NCI-H82 treated with DMSO at 0.1 percent for 48 hours (cell line): ENCODE data around the gene BDH1.
"Not testable (repeated sequence)": the region's sequence is repeated elsewhere in the genome, so short reads cannot be mapped to it uniquely, and the experiment has no call there.

Experiments
- DNase-seq: peaks from one replicate; lab custom pipeline; 2025; ENCODE audit not compliant: unreplicated experiment; lab: John Stamatoyannopoulos, UW

BDH1 gene

DNA sequence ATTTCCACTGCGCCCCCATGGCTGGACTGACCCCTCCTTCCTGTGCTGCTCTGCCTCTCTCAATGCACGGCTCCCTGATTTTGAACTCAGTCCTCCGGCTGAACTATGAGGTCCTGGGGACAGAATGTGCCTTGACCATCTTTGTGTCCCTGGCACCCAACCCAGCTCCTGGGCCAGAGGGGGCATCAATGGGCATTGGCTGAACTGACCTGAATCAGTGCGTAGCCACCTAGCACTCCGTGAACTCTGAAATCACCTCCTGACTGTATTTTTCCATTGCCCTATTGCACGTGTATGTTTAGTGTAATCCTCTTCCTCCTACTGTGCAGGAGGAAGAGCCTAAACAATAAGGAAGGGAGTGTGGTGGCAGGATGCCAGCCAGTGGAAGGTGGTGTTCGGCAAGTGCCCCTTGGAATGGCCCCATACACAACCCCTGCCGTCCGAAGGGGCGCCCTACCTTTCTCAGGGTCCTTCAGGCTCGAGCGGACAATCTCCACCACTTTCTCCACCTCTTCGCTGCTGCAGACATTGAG, 33.5 kb downstream of the BDH1 start:
- no peak for DNase-seq

DNA sequence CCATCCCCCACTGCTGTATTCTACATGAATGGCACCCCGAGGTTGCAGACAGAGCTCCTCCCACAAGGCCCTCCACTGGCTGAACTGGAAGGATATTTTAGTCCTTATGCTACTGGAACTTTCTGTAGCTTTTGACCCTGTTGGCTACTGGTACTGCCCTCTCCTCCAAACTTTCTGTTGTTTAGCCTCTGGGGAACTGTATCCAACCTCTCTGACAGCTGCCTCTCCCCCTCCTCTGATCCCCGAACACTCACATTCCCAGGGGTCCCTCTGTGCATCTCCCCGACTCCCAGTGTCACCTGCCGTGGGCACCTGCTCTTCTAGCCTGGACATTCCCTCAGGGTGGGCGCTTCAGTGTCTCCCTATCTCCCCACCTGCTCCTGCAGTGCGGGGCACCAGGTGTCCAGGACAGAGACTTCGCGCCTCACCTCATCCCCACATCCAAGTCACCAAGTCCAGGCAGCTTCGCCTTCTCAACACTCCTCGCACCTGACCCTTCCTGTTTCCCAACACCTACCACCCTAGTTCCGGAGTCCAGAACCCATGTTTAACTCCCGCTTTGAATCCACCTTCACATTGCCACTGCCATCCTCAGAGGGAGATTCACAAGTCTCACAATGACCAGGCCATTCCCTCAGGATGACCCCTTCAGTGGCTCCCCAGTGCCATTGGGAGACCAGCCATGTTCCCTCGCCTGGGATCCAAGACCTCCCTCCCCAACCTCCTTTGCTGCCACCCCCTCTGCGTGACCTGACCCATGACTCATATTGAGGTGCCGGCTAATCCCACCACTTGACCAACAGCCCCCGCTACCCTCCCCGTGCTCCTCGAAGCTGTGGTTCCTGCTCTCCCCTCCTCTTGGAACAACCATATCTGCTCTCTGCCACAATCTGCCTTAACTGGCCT, 34.2 kb downstream of the BDH1 start:
- DNase-seq, result no peak

DNA sequence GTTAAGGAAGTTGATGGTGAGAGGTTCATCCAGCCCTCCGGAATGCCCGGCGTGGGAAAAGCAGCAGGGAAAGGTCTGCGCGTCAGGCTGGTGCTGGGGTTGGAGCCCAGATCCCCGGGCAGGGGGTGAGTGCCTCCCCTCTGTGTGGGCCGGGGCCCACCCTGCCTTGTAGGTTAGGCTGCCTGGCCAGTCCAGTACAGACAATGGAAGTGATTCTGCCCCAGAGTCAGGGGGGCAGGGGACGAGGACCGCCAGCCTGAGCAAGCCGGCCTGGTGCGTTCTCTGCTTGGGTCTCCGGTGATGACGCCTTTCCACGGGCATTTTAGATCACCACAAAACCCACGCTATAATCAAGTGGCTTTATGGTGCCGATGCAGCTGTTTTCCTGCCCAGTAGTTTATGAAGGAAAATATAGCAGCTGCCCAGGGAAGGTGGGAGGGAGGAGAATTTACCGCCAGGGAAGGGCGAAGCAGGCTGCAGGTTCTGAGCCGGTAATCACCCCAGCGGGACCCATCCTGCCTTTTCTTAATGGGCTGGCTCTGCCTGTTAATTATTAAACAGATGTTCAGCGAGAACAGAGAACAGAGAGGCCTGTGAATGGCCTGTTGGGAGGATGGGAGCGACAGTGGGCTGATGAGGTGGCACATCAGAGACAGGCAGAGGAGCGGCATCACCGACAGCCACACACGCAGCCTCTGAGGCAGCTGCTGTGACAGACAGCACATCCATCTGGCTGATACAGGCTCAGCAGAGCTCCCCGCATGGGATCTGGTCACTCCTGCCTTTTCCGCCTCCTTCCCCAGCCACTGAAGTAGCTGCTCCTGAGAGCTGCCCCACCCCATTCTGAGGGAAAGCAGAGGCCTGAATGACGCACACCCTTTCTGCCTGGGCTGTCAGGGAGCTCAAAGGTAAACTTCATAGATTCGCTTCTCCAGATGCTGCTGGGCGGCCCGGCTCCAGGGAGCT, 35.2 kb downstream of the BDH1 start:
- peak; percentile 57 for DNase-seq

DNA sequence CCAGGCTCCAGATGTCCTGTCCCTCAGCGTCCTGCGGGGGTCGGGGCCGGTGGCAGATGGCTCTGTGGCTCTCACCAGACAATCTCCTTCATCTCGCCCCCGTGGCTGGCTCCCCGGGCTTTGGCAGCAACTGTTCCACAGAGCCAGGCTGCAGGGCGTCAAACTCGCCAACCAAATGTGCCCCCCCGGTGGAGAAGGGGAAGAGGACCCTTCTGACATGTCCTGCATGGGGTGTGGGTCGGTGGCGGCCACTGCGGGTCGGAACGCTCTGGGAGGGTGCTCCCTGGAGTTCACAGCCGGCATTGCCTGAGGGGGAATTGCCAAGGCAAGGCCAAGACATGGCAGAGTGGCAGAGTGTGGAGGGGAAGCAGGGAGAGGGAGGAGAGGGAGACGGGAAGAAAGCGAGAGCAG, 36.0 kb downstream of the BDH1 start:
- DNase-seq, result peak; percentile 12

DNA sequence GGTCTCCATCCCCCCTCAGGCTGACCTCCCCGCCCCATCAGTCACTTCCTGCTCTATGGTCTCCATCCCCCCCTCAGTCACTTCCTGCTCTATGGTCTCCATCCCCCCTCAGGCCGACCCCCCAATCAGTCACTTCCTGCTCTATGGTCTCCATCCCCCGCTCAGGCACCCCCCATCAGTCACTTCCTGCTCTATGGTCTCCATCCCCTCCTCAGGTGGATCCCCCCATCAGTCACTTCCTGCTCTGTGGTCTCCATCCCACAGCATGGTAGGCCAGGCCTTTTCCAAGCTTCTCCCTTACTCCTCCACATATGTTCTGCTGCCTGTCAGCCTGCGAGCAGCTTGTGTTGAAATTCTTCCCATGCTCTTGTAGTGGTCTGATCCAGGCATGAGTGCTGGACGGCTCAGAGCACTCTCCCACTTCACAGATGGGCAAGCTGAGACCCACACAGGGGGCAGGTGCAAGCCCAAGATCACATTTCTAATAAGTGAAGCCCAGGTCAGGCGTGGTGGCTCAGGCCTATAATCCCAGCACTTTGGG, 36.8 kb downstream of the BDH1 start:
- DNase-seq, result no peak

DNA sequence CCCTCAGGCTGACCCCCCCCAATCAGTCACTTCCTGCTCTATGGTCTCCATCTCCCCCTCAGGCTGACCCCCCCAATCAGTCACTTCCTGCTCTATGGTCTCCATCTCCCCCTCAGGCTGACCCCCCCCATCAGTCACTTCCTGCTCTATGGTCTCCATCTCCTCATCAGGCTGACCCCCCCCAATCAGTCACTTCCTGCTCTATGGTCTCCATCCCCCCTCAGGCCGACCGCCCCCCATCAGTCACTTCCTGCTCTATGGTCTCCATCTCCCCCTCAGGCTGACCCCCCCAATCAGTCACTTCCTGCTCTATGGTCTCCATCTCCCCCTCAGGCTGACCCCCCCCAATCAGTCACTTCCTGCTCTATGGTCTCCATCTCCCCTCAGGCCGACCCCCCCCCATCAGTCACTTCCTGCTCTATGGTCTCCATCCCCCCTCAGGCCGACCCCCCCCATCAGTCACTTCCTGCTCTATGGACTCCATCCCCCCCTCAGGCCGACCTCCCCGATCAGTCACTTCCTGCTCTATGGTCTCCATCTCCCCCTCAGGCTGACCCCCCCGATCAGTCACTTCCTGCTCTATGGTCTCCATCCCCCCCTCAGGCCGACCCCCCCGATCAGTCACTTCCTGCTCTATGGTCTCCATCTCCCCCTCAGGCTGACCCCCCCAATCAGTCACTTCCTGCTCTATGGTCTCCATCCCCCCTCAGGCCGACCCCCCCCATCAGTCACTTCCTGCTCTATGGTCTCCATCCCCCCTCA, 37.7 kb downstream of the BDH1 start:
- DNase-seq, result not testable (repeated sequence)

DNA sequence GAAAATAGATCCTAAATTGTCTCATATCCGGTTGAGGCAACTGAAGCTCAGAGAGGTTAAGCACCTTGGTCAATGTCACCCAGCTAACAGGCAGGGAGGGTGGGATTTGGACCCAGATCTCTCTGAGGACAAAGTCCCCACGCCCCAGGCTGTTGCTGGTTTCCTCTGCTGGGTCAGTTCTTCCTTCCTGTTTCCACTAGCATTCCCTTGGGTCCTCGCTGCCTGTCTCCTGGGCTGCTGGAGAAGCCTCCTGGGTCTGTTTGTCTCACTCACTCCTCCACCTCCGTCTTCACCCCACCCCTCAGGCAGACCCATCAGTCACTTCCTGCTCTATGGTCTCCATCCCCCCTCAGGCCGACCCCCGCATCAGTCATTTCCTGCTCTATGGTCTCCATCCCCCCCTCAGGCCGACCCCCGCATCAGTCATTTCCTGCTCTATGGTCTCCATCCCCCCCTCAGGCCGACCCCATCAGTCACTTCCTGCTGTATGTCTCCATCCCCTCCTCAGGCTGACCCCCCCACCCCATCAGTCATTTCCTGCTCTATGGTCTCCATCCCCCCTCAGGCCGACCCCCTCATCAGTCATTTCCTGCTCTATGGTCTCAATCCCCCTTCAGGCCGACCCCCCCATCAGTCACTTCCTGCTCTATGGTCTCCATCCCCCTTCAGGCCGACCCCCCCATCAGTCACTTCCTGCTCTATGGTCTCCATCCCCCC, 38.7 kb downstream of the BDH1 start:
- not testable (repeated sequence) for DNase-seq

DNA sequence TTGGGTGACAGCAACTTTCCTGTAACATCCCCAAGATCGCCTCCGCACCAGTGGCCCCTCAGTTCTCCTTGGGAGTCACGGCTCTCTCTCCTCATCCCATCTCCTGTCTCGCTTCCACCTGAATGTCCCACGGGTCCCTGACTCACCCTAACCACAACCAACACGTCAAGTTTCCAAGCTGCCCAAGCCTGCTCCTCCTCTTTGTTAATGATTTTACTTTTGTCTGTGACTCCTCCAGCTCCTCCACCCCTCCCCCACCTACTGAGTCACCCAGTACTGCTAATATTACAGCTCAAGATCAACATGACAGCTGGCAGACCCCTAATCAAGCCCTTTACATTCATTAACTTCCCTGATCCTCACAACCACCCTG, 39.3 kb downstream of the BDH1 start:
- peak; percentile 92 for DNase-seq

DNA sequence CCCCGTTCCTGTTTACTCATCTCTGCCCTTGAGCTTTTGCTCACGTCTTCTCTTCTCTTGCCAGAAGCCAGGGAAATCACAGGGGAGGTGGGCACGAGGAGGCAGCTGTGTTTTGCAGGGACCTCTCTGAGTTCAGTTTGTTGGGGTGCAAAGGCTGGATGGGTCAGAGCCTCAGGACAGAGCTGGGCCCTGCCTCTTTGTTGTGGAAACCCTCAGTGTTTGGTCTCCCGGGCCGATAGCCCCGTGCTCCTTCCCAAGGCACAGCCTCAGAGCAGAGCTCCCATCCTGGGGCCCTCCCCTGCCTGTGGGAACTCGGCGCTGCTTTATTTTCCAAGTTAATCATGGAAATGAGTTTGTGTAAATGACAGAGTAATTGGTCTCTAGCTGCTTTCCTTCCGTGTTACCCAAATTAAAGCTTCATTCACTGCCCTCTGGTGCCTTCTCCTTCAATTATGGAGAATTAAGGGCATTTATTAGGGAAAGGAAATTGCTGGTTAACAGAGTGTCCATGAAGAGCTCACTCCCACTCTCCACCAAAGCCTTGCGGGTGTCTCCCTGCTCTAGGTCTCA, 40.9 kb downstream of the BDH1 start:
- no peak for DNase-seq

DNA sequence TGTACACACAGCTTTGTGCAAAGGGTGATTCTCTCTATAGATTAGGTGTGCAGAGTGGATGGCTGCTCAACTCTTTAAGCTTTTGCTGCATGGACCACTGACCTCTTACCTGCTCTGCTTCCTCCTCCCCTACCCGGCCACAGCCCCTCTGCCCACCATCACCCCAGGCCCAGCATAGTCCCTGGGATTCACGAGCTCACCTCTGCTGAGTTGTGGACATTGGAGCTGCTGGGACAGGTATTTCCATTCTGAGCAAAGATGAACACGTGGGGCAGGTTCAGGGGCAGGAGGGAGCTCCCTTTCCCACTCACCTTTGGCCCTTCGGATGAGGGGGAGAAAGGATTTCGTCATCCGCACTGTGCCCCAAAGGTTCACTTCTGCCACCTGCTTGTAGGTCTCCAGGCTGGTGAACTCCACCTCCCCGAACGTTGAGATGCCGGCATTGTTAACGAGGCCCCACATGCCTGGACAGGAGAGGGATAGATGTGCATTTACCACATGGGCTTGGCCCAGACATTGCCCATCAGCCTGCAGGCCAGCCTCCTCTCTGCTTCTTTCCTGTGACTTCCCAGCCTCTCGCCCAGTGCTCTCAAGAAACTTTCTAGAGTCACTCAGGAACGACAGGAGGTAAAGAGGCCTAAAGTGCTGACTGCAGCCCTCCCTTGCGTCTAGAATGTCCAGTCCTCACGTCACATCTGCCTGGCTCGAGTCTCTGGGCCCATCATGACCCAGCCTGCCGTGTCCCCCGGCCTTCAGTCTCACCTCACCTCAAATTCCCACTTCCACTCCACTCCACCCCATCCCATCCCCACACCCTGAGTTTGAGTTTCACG, 41.6 kb downstream of the BDH1 start:
- DNase-seq, result no peak

DNA sequence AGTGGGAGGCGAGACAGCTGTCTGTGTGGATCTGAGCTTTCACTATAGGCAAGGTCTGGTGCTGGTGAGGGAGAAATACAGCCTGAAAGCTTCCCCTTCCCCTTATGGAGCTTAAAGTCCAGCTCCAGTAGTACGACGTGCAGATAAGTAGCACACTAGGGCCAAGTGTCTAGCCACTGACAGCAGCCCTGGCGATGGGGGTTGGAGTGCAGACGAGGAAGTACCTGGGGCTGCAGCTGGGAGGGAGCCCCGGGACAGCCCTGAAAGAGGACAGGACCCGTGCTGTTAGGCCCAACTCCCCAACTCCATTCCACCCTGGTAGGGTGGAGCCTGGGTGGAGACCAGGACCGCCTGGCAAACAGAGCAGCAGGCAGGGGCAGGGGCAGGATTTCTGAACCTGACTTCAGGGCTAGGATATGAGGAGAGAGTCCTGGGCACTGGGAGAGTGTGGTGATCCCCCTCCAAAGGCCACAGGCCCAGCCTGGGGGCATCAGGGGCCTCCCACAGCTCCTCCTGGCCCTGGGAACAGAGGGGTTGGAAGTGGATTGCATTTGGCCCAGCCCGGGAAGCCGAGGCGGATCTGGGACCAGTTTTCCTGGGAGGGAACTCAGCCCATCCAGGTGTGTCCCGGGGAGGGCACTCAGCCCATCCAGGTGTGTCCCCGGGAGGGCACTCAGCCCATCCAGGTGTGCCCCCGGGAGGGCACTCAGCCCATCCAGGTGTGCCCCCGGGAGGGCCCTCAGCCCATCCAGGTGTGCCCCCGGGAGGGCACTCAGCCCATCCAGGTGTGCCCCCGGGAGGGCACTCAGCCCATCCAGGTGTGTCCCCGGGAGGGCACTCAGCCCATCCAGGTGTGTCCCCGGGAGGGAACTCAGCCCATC, 42.8 kb downstream of the BDH1 start:
- DNase-seq, result no peak

DNA sequence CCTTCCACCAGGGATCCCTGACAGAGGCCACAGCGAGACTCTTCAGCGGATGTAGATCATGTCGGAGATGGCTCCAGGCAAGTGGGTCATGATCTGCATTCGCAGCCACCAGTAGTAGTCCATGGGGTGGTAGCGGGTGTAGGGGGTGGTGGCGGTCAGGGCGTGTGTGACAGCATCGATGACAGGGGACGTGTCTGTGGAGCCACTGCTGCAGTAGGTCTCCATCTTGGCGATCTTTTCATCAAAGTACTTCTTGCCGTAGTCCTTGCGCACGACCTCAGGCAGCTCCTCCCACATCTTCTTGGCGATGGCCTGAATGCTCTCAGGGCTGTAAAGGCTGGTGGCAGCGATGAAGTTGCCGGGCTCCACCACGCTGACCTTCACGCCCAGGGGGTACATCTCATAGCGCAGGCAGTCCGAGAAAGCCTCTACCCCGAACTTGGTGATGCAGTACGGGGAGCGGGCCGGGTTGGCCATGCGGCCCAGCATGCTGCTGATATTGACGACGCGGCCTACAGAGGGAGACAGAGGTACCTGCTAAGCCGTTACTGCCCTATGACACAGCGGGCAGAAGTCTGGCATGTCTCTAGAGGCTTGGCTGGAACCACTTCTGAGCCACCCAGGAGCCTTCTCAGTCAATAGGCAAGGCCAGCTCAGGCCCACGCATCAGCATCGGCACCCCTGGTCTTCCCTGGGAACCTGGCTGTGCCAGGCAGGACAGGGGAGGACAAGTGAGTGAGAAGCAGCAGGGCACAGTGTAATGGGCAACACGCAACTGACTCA, 43.7 kb downstream of the BDH1 start:
- no peak for DNase-seq

DNA sequence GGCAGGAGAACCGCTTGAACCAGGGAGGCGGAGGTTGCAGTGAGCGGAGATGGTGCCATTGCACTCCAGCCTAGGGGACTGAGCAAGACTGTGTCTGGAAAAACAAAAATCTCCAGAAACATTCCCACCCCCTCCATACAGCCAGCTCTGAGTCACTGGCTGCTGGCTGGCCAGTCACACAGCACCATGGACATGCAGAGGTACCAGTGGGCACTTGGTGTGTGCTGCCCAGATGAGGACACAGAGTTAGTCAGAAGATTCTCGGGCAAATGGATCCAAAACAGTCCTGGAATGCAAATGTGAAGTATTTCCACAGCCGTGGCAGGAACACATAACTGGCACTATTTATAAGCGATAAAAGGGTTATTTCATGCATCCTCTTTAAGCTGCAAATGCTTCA, 44.6 kb downstream of the BDH1 start:
- no peak for DNase-seq

DNA sequence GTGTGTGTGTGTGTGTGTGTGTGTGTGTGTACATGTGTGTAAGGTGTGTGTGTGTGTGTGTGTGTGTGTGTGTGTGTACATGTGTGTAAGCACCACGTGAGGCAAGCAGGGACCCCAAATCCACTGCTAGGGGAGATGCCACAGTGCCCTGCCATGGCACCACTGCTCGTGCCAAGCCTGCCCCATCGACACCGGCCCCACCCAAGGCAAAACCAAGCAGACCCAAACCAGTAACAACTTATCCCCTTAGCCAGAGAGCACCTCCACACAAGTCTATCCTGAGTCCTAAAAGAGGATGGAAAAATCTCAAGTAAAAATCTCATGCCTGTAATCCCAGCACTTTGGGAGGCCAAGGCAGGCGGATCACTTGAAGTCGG, 45.1 kb downstream of the BDH1 start:
- DNase-seq, result no peak

DNA sequence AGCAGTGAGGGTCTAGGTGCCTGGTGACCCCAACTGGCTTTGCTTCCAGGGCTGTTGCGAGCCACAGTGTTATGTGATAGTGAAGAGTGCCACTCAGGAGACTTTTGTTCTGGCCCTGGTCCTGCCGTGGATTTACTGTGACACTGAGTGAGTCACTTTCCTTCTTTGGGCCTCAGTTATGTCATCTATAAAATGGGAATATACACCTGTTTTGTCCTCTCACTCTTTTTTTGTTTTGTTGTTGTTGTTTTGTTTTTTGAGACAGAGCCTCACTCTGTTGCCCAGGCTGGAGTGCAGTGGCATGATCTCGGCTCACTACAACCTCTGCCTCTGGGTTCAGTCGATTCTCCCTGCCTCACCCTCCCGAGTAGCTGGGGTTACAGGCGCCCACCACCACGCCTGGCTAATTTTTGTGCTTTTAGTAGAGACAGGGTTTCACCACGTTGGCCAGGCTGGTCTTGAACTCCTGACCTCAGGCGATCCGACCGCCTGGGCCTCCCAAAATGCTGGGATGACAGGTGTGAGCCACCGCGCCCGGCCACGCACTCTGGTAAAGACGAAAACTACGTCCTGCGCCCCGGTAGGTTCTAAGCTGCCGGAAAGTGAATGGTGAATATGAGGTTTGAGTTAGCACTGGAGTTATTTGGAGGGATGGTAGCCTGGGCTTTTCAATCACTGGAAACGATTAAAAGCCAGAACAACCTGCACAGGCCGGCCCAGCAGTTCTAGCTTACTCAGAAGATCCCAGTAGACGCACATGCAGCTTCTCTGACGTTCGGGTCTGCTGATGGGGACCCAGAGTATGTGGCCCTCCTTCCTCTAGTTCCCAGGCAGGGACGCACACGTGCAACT, 46.6 kb downstream of the BDH1 start:
- no peak for DNase-seq

DNA sequence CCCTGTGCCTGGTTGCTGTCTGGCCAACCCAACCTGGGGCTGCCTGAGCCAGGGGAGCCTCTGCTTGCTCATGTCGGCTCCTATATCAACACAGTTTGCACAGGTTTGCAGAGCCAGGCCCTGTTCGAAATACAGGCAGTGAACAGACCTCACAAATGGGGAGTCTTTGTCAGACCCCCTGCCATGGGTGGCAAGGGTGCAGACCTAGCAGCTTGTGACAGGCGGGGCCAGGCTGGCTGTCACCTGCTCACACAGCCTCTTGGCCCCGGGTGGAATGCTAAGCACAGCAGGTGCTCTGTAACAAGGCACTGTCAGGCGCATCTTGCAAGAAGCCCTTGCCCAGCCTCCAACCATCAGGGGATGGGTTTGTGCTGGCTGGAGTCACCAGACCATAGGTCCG, 47.3 kb downstream of the BDH1 start:
- DNase-seq, result no peak
